Measurements from ENCODE around the gene MLIP.

- no peak for TF ChIP-seq POLR2A (IDR thresholded peaks at IDR 0.05)
- TF ChIP-seq CTCF (IDR thresholded peaks at IDR 0.05) = no peak
- no peak for TF ChIP-seq EP300 (IDR thresholded peaks at IDR 0.05)
Observed at GRCh38 chr6:54196905-54197304, 85.7 kb downstream of the MLIP start.
